Keratinocyte (primary cell): ENCODE results near the gene PARD3B. TPM values are rescaled to one million over a fixed set of nuclear protein-coding genes. Genes with fewer than 3 reads are reported as not detected.

Experiments used
- DNase-seq: peaks from one replicate; pipeline ENCODE4 v3.0.0-alpha.2; 2011; ENCODE audit warnings: low read depth, missing footprints, low spot score
- FAIRE-seq: peaks from 2 replicates; lab custom pipeline; 2011; peaks lifted over from hg19 to GRCh38; lab: Jason Lieb, UNC
- H2AFZ ChIP-seq: 2 replicates; pipeline ENCODE4 v1.6.0; 2012; ENCODE audit warnings: low read length, control low read depth, inconsistent platforms; ENCODE audit not compliant: control insufficient read depth
- H3K27ac ChIP-seq: 2 replicates; pipeline ENCODE4 v1.5.1; 2011; ENCODE audit warnings: low read length; ENCODE audit not compliant: control insufficient read depth, insufficient read depth
- H3K27me3 ChIP-seq: 3 replicates; pipeline ENCODE4 v1.6.0; 2011; ENCODE audit warnings: low read length; ENCODE audit not compliant: control insufficient read depth, insufficient read depth; ENCODE audit errors: extremely low read depth
- H3K36me3 ChIP-seq, 2 experiments: 2 replicates in 1 of 2; 3 replicates in 1 of 2; pipeline ENCODE4 v1.5.1; 2011; ENCODE audit warnings: low read length in 2 of 2, mild to moderate bottlenecking in 1 of 2; ENCODE audit not compliant: control insufficient read depth in 2 of 2, insufficient read depth in 2 of 2; ENCODE audit errors: extremely low read depth in 1 of 2
- H3K4me1 ChIP-seq: 3 replicates; pipeline ENCODE4 v1.5.1; 2011; ENCODE audit warnings: low read length; ENCODE audit not compliant: control insufficient read depth, insufficient read depth; ENCODE audit errors: extremely low read depth
- H3K4me2 ChIP-seq: 3 replicates; pipeline ENCODE4 v1.6.0; 2011; ENCODE audit warnings: low read depth, low read length; ENCODE audit not compliant: control insufficient read depth, insufficient read depth; ENCODE audit errors: extremely low read depth
- H3K4me3 ChIP-seq, 3 experiments: fragments of 200-600 bp in 1 of 3; sonication (generic) in 1 of 3; 2 replicates in 2 of 3; 3 replicates in 1 of 3; pipeline ENCODE4 v1.5.1; 2011 to 2016; ENCODE audit warnings: low read length in 3 of 3, mild to moderate bottlenecking in 3 of 3, control low read depth in 2 of 3, inconsistent platforms in 1 of 3, low read depth in 1 of 3, mixed read lengths in 1 of 3, mixed run types in 1 of 3, moderate library complexity in 1 of 3; ENCODE audit not compliant: control insufficient read depth in 2 of 3, insufficient read depth in 2 of 3; ENCODE audit errors: extremely low read depth in 1 of 3
- H3K79me2 ChIP-seq: 2 replicates; pipeline ENCODE4 v1.6.0; 2012; ENCODE audit warnings: low read length; ENCODE audit not compliant: control insufficient read depth, insufficient read depth
- H3K9ac ChIP-seq: 3 replicates; pipeline ENCODE4 v1.6.0; 2011; ENCODE audit warnings: low read length; ENCODE audit not compliant: control insufficient read depth, insufficient read depth; ENCODE audit errors: extremely low read depth
- H3K9me1 ChIP-seq: 3 replicates; pipeline ENCODE4 v1.6.0; 2011; ENCODE audit warnings: low read length; ENCODE audit not compliant: control insufficient read depth, insufficient read depth; ENCODE audit errors: extremely low read depth
- H3K9me3 ChIP-seq: 2 replicates; pipeline ENCODE4 v1.5.1; 2012; ENCODE audit warnings: low read depth, low read length; ENCODE audit not compliant: control insufficient read depth
- H4K20me1 ChIP-seq: 3 replicates; pipeline ENCODE4 v1.6.0; 2011; ENCODE audit warnings: low read length; ENCODE audit not compliant: control insufficient read depth, insufficient read depth; ENCODE audit errors: extremely low read depth
- CTCF ChIP-seq, 3 experiments: IDR thresholded peaks in 1 of 3; conservative IDR thresholded peaks in 1 of 3; optimal IDR thresholded peaks in 1 of 3; 2 replicates in 2 of 3; 3 replicates in 1 of 3; pipeline versions ENCODE3 to v1.5.1; 2011; ENCODE audit warnings: low read length in 3 of 3, mild to moderate bottlenecking in 3 of 3, moderate library complexity in 2 of 3, control low read depth in 1 of 3, inconsistent platforms in 1 of 3; ENCODE audit not compliant: insufficient read depth in 2 of 3; ENCODE audit errors: extremely low read depth in 1 of 3
- EZH2 ChIP-seq: IDR thresholded peaks from one replicate; pipeline ENCODE4 v1.6.1; 2012; ENCODE audit warnings: inconsistent platforms, mild to moderate bottlenecking, low read length, moderate library complexity
- dilution Hi-C: fragments of 300-500 bp; cut with MboI; formaldehyde crosslinking; loops from one replicate; pipeline ENCODE4 v1.7.0; 2020; ENCODE audit warnings: low sequenced_read_pairs; ENCODE audit not compliant: extremely low pct_ligation_motif_present
- polyA plus RNA-seq, 5 experiments: library from polyadenylated mRNA; depleted of rRNA in 3 of 5; stranded (reverse) in 3 of 5; stranded (forward) in 1 of 5; unstranded in 1 of 5; fragments of >200 nt; gene quantifications; 1 replicate in 1 of 5; 2 replicates in 3 of 5; 3 replicates in 1 of 5; pipeline versions ENCODE4 v1.2.1 to v1.2.3, GENCODE V29; 2011 to 2012; ENCODE audit warnings: missing spikeins in 2 of 5, low read depth in 1 of 5, low replicate concordance in 1 of 5

The PARD3B gene
- polyA plus RNA-seq, 1 donor (not counting 4 experiments of a cell fraction or from before 2014, with no cell fraction given) = 1.2 TPM

- H3K9ac ChIP-seq = no peak overlapping the region
- TF ChIP-seq EZH2 (no peak), CTCF (optimal IDR thresholded peaks at IDR 0.05 in 1 of 3, IDR thresholded peaks at IDR 0.05 in 1 of 3, conservative IDR thresholded peaks at IDR 0.05 in 1 of 3; ENCODE audit: extremely low read depth in 1 of 3, insufficient read depth in 2 of 3, low read length in 3 of 3) (no peak)
- H3K4me2 ChIP-seq = no peak overlapping the region
- H3K36me3 ChIP-seq = no peaks in the 10 kb centered on the region
- no peak for FAIRE-seq
- H3K9me3 ChIP-seq = no peaks in the 10 kb centered on the region
- no peaks in the 10 kb centered on the region for H3K27me3 ChIP-seq
- no peak overlapping the region for H3K27ac ChIP-seq
- H4K20me1 ChIP-seq = no peaks in the 10 kb centered on the region
- dilution Hi-C loops = no loop called here
- H3K4me1 ChIP-seq = peaks cover 26% of the 10 kb centered on the region
- H2AFZ ChIP-seq = no peak overlapping the region
- no peak overlapping the region for H3K4me3 ChIP-seq
- no peaks in the 10 kb centered on the region for H3K79me2 ChIP-seq
- no peak for DNase-seq
- no peaks in the 10 kb centered on the region for H3K9me1 ChIP-seq
Measured at GRCh38 chr2:205646680-205647079, 1101.4 kb downstream of the PARD3B start.

- dilution Hi-C loops = no loop called here
- no peaks in the 10 kb centered on the region for H3K27me3 ChIP-seq
- H3K9me3 ChIP-seq = no peaks in the 10 kb centered on the region
- peaks cover 17% of the 10 kb centered on the region for H3K4me1 ChIP-seq
- peak overlapping the region; percentile 22 for H3K27ac ChIP-seq
- FAIRE-seq (peak; percentile 93), DNase-seq (no peak)
- no peaks in the 10 kb centered on the region for H3K36me3 ChIP-seq
- H3K4me2 ChIP-seq = peak overlapping the region; percentile 33
- no peak for TF ChIP-seq CTCF (optimal IDR thresholded peaks at IDR 0.05 in 1 of 3, IDR thresholded peaks at IDR 0.05 in 1 of 3, conservative IDR thresholded peaks at IDR 0.05 in 1 of 3; ENCODE audit: extremely low read depth in 1 of 3, insufficient read depth in 2 of 3, low read length in 3 of 3)
- TF ChIP-seq EZH2 = no peak
- H3K79me2 ChIP-seq = no peaks in the 10 kb centered on the region
- H3K9ac ChIP-seq = no peak overlapping the region
- H2AFZ ChIP-seq = peak overlapping the region; percentile 46
- H4K20me1 ChIP-seq = no peaks in the 10 kb centered on the region
- H3K4me3 ChIP-seq = no peak overlapping the region
- no peaks in the 10 kb centered on the region for H3K9me1 ChIP-seq
Measured at GRCh38 chr2:205650450-205650849, 1105.2 kb downstream of the PARD3B start.
